ENCODE results near the gene GZMB. TPM values are rescaled to one million over a fixed set of nuclear protein-coding genes. Genes with fewer than 3 reads are reported as not detected.

Gene GZMB
- total and polyA plus RNA-seq, 2 experiments from 2014 or later, result not detected

DNA sequence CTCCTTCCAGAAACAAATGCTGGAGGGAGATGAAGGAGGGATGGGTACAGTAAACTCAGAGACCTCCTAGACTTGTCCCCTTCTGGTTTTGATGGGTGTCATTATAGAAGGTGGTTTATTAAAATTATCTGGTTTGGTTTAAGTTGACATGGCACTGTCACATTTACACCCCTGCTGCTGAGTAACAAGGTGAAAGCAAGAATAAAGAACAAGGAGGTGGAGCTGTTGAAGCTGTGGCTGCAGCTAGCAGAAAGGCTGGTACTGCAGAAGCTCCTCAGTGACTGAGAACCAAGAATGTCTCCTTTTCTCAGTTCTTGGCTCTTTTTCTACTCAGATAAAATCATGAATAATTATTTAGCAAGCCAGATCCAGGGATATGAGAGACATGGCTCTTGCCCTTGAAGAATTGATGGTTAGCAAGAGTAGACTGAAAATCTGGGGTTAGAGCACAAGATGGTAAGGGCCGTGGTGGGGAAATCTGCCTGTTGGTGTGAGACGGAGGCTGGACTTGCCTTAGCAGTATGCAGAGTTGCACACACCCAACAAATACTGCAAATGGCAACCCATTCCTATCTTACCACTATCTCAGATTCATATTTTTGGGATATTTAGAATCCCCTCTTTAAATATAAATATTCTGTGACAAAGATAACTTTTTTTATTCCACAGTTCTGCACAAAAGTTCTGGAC, 24.2 kb downstream of the GZMB start, which contains the start of gene GZMH:
TSS of gene GZMH (minus strand) at position 31 of the 690 bp plus-strand sequence. CDS start 72 bp downstream, outside the sequence.
- Histone ChIP-seq H3K79me2 (no peaks in the 10 kb centered on the region), H3K36me3 (replicated peaks; ENCODE audit: insufficient read depth, low read depth) (no peaks in the 10 kb centered on the region), H4K20me1 (ENCODE audit: insufficient read depth, poor library complexity, severe bottlenecking) (no peaks in the 10 kb centered on the region), H3K27ac (no peak within 1 kb of the TSS), H3K9me3 (ENCODE audit: low read depth) (no peaks in the 10 kb centered on the region), H3K9me2 (replicated peaks; ENCODE audit: insufficient read depth) (no peaks in the 10 kb centered on the region), H3K4me1 (ENCODE audit: insufficient read depth) (no peaks in the 10 kb centered on the region), H2AFZ (no peak within 1 kb of the TSS), H3K27me3 (no peaks in the 10 kb centered on the region), H3K4me3 (no peak within 1 kb of the TSS), H3K4me2 (no peak within 1 kb of the TSS)
- whole genome bisulfite sequencing (ENCODE audit: low lambda C conversion rate, missing lambda C conversion rate), result 91% methylated on average over 2 of the region's 2 CpGs
- TF ChIP-seq EZH2phosphoT487 (IDR thresholded peaks at IDR 0.05; ENCODE audit: low read depth, severe bottlenecking, unreplicated experiment) (no peak), EZH2 (IDR thresholded peaks at IDR 0.05; ENCODE audit: borderline replicate concordance) (no peak)
- TF ChIP-seq, protein P1, sequence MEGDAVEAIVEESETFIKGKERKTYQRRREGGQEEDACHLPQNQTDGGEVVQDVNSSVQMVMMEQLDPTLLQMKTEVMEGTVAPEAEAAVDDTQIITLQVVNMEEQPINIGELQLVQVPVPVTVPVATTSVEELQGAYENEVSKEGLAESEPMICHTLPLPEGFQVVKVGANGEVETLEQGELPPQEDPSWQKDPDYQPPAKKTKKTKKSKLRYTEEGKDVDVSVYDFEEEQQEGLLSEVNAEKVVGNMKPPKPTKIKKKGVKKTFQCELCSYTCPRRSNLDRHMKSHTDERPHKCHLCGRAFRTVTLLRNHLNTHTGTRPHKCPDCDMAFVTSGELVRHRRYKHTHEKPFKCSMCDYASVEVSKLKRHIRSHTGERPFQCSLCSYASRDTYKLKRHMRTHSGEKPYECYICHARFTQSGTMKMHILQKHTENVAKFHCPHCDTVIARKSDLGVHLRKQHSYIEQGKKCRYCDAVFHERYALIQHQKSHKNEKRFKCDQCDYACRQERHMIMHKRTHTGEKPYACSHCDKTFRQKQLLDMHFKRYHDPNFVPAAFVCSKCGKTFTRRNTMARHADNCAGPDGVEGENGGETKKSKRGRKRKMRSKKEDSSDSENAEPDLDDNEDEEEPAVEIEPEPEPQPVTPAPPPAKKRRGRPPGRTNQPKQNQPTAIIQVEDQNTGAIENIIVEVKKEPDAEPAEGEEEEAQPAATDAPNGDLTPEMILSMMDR (IDR thresholded peaks at IDR 0.05; ENCODE audit: poor library complexity), result no peak
- no peak for DNase-seq (ENCODE audit: low spot score)

DNA sequence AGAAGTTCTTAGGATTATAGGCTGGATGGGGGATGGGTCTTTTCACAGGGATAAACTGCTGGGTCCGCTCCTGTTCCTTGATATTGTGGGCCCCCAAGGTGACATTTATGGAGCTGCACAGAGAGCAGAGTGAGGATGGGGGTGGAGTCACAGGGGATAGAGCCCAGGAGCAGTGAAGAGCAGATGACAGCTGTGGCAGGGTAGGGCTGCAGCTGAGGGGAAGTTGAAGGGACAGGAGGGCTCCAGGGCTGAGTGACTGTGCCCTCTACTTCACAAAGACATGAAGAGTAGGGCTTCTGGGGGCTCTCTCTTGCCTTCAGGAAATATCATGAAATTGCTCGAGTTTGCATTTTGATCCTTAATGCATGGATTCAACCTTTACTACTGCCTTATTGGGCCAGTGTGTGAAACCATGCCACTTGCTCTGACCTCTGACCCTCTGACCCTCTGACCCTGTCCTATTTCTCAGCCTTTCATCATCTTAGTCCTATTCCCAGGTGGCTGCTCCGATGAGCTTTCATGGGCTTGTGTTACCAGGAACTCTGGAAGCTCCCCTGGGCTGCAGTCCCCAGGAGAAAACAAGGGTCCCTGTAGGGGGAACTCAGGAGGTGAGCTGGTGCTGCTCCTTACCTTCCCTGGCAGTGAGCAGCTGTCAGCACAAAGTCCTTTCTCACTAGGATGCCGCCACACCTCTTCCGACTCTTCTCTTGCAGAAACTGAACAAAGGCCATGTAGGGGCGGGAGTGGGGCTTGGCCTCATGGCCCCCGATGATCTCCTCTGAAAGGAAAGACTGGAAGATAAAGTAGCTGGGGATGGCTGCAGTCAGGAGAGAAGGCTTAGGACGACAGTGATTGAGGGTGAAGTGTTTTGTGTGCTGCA, 26.1 kb downstream of the GZMB start:
- Histone ChIP-seq H3K9me3 (ENCODE audit: low read depth) (no peaks in the 10 kb centered on the region), H3K4me1 (ENCODE audit: insufficient read depth) (no peaks in the 10 kb centered on the region), H3K36me3 (replicated peaks; ENCODE audit: insufficient read depth, low read depth) (no peaks in the 10 kb centered on the region), H3K4me2 (no peak overlapping the region), H4K20me1 (ENCODE audit: insufficient read depth, poor library complexity, severe bottlenecking) (no peaks in the 10 kb centered on the region), H3K4me3 (no peak overlapping the region), H3K9me2 (replicated peaks; ENCODE audit: insufficient read depth) (no peaks in the 10 kb centered on the region), H3K27ac (no peak overlapping the region), H3K27me3 (no peaks in the 10 kb centered on the region), H2AFZ (no peak overlapping the region), H3K79me2 (no peaks in the 10 kb centered on the region)
- 66% methylated on average over 8 of the region's 8 CpGs for whole genome bisulfite sequencing (ENCODE audit: low lambda C conversion rate, missing lambda C conversion rate)
- TF ChIP-seq EZH2phosphoT487 (IDR thresholded peaks at IDR 0.05; ENCODE audit: low read depth, severe bottlenecking, unreplicated experiment) (no peak), EZH2 (IDR thresholded peaks at IDR 0.05; ENCODE audit: borderline replicate concordance) (no peak)
- TF ChIP-seq, protein P1 (IDR thresholded peaks at IDR 0.05; ENCODE audit: poor library complexity), result no peak
- DNase-seq (ENCODE audit: low spot score), result no peak

DNA sequence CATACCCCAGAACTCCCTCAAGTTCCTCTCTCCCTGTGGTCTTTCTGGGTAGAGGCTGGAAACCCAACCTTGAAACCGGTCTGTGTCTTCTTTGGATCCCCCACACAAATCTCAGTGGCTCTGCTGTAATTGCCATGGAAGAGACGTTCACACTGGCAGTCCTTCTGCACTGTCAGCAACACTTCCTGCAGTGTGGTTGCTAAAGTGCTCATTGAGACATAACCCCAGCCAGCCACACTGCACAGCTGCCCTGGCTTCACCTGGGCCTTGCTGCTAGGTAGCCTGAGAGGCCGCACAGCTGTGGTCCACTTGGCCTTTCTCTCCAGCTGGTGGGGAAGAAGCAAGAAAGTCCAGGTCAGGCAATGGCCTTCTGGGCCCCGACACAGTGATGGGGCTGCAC, 26.9 kb downstream of the GZMB start:
- H2AFZ ChIP-seq, result no peak overlapping the region
- H3K79me2 ChIP-seq, result no peaks in the 10 kb centered on the region
- no peak overlapping the region for H3K27ac ChIP-seq
- no peaks in the 10 kb centered on the region for H4K20me1 ChIP-seq (ENCODE audit: insufficient read depth, poor library complexity, severe bottlenecking)
- no peaks in the 10 kb centered on the region for H3K9me2 ChIP-seq (replicated peaks; ENCODE audit: insufficient read depth)
- H3K36me3 ChIP-seq (replicated peaks; ENCODE audit: insufficient read depth, low read depth), result no peaks in the 10 kb centered on the region
- no peak overlapping the region for H3K4me3 ChIP-seq
- no peaks in the 10 kb centered on the region for H3K27me3 ChIP-seq
- H3K9me3 ChIP-seq (ENCODE audit: low read depth), result no peaks in the 10 kb centered on the region
- 69% methylated on average over 4 of the region's 4 CpGs for WGBS (ENCODE audit: low lambda C conversion rate, missing lambda C conversion rate)
- DNase-seq (ENCODE audit: low spot score), result no peak
- TF ChIP-seq EZH2 (IDR thresholded peaks at IDR 0.05; ENCODE audit: borderline replicate concordance), result no peak
- no peak for TF ChIP-seq EZH2phosphoT487 (IDR thresholded peaks at IDR 0.05; ENCODE audit: low read depth, severe bottlenecking, unreplicated experiment)
- TF ChIP-seq, protein P1 (IDR thresholded peaks at IDR 0.05; ENCODE audit: poor library complexity), result no peak
- H3K4me1 ChIP-seq (ENCODE audit: insufficient read depth), result no peaks in the 10 kb centered on the region
- no peak overlapping the region for H3K4me2 ChIP-seq

Measured in hepatocyte (in vitro differentiated cells).